SW480 (cell line): ENCODE data around the gene TNS1.

ENCODE experiments used
- DNase-seq: peaks from one replicate; pipeline ENCODE4 v3.0.0-alpha.2; 2016; ENCODE audit warnings: low spot score

Gene TNS1

GRCh38 chr2:217956586-217957457, 46.0 kb downstream of the TNS1 start:
- no peak for DNase-seq

- no peak for DNase-seq
These were observed 46.8 kb downstream of the TNS1 start for GRCh38 chr2:217955881-217956493.

- DNase-seq: no peak
These were observed 47.6 kb downstream of the TNS1 start for GRCh38 chr2:217954971-217955740.

DNA sequence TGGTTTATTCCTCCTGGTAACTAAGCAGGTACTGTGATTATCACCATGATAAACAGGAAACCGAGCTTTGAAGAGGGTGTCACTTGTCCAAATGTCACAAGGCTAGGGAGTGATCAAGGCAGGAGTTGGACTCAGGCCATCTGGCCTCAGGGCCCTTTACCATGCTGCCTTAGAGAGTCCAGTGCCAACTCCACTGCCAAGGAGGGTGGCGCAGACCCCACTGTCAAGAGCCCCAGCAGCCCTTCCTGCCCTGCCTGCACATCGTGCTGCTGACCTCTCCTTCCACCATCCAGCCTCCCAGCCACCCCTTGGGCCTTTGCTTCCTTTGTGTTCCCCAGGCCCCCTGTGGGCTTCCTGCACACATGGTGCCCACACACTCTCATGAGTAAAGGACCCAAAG, 48.3 kb downstream of the TNS1 start:
- no peak for DNase-seq

DNA sequence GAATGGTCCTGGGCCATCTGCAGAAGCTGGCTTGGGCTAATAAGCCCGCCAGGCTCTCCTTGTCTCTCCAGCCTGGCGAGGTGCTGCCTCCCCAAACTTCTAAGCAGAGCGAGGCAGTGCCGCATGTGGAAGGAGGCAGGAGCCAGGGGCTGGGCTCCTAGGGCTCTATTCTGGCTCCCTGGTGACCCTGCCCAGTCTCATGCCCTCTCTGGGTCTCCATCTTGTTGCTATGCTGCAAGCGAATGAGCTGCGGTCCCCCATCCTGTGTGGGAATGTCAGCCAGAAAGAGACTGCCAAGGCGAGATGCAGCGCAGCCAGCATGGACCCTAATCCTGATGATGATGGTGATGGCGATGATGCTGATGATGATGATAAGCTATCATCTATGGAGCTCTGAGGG, 48.7 kb downstream of the TNS1 start:
- no peak for DNase-seq

GRCh38 chr2:217953531-217953932, 49.3 kb downstream of the TNS1 start:
- no peak for DNase-seq

DNA sequence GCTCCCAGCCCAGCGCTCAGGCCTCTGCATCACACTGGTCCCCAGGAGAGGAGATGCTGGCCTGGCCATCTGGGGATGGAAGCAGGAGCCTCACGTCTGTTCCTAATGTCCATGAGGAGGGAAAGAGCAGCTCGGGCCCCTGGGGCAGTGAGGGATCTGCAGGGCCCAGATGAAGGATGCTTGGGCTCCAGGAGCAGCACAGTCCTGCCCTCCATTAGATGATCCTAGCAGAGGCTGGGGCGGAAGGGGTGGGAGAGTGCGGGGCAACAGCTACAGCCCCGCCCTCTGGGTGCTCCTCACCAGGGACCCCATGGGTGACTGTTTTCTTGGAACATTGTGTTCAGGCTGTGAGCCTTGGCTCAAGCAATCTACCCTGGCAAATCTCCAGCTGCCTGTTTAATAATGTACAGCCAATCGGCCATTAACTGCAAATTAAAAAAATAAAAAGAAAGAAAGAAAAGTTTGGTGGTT, 49.7 kb downstream of the TNS1 start:
- DNase-seq: no peak

DNA sequence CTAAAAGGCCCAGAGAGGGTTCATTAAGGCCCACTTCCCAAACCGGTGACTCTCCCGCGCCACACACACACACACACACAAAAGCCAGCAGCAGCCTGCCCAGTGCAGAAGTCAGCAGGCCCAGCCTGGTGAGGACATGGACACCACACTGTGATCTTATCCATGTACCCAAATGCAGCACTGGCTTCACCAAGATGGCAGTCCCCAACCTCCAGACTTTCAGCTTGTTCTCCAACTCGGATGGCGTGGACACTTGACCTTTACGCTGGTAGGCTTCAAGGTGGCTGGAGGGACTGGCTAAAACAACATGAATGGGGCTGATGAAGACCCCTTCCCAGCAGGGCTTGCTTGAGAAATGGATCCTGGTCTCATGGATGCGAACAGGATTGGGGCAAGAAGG, 50.4 kb downstream of the TNS1 start:
- no peak for DNase-seq

GRCh38 chr2:217951521-217952247, 51.1 kb downstream of the TNS1 start:
- no peak for DNase-seq

GRCh38 chr2:217951091-217951490, 51.7 kb downstream of the TNS1 start:
- DNase-seq: no peak

- DNase-seq: no peak
These were observed 52.4 kb downstream of the TNS1 start for GRCh38 chr2:217950401-217950871.

DNA sequence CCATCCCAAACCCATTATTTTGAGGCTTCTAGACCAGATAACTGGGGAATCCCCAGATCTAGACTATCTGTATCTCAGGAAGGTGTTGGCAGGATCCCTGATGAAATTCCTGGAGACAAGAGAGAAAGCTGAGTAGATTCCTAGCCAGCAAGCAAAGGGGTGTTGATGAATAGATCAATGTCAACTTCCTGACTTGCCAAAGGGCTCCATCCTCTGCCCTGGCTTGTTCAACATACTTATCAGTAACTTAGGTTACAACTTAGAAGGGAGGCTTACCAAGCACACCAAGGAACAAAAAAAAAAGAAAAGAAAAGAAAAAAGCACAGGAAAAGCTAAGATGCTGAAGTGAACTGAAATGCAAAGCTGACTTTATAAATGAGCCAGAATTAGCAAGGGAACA, 53.3 kb downstream of the TNS1 start:
- no peak for DNase-seq

DNA sequence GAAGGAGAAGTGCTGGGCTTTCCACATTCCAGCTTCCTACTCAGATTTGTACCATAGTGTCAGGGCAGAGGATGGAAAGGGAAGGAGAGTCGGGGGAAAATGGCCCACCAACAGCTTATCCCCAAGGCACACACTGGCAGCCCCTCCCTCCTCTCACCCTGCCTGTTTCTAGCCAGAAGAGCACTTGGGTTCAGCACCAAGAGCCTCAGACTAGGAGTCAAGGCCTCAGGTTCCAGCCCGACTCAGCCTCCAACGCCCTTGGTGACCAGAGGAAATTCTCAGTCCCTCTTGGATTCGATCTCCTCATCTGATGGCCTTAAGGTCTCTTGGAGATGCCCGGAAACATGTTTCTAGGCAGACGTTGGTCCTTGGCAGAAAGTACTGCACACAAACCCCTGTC, 53.9 kb downstream of the TNS1 start:
- DNase-seq: no peak

DNA sequence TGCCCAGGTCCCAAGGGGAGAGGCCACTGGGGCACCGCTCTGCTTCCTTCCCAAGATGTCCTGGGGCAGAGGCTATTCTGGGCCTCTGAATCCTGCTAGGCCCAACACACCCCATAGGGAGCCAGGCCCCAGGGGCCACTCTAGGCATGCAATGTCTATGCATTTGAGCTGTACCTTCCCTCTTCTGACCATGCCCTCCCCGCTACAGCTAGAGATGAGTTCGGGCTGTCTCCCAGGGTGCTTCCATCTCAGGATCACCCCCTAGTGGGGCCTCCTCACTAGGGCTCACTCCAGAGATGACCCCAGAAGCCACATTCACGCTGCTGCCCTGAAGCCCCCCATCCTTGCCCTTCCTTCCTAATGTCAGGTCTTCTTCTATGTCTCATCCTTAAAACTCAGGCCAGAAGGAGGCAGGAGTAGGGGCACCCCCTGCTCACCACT, 54.4 kb downstream of the TNS1 start:
- no peak for DNase-seq

GRCh38 chr2:217947383-217948350, 55.1 kb downstream of the TNS1 start:
- peak; percentile 8 for DNase-seq

- no peak for DNase-seq
These were observed 56.7 kb downstream of the TNS1 start for GRCh38 chr2:217946051-217946450.

- DNase-seq: no peak
These were observed 57.3 kb downstream of the TNS1 start for GRCh38 chr2:217945530-217945929.

- DNase-seq: no peak
These were observed 57.9 kb downstream of the TNS1 start for GRCh38 chr2:217944923-217945322.

DNA sequence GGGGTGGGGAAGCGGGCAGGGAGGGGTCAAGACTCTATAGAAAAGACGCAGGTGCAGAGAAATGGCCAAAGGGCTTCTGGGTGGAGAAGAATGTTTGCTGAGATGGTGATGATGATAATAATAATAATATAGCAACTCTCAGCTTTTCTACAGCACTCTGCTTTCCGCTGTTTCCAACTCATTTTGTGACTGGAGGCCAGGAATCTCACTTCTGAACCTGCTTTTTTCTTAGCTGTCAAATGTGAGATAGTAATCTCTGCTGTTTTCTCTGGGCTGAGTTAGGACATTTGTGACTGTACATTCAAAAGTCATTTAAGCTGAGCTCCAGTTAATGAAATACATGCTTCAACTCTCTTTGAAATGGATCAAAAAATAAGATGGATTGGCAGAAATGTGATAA, 58.4 kb downstream of the TNS1 start:
- DNase-seq: no peak

GRCh38 chr2:217943446-217944321, 59.1 kb downstream of the TNS1 start:
- DNase-seq: peak; percentile 17
